MM.1S (cell line): Measurements from ENCODE around the gene ADD2.

Experiments used
- DNase-seq: peaks from one replicate; pipeline ENCODE4 v3.0.0-alpha.2; 2015
- H2AFZ ChIP-seq: fragments of 300-600 bp; sonication (generic); 2 replicates; pipeline ENCODE4 v1.6.0; 2016; ENCODE audit warnings: antibody characterized with exemption, low read length
- H3F3A ChIP-seq: fragments of 300-600 bp; sonication (generic); 2 replicates; pipeline ENCODE4 v1.6.1; 2016; ENCODE audit warnings: mild to moderate bottlenecking, antibody characterized with exemption, low read length, moderate library complexity, mixed read lengths; ENCODE audit not compliant: insufficient read depth
- H3K27ac ChIP-seq: fragments of 300-600 bp; sonication (generic); 2 replicates; pipeline ENCODE4 v1.5.1; 2016; ENCODE audit warnings: mild to moderate bottlenecking, low read length
- H3K27me3 ChIP-seq: fragments of 300-600 bp; sonication (generic); replicated peaks from 2 replicates; pipeline ENCODE4 v1.6.0; 2016; ENCODE audit warnings: low read length; ENCODE audit not compliant: insufficient read depth
- H3K36me3 ChIP-seq: fragments of 300-600 bp; sonication (generic); replicated peaks from 2 replicates; pipeline ENCODE4 v1.6.1; 2016; ENCODE audit warnings: mild to moderate bottlenecking, low read length, mixed read lengths; ENCODE audit not compliant: insufficient read depth
- H3K4me1 ChIP-seq: fragments of 300-600 bp; sonication (generic); 2 replicates; pipeline ENCODE4 v1.6.1; 2016; ENCODE audit warnings: low read length, mixed read lengths
- H3K4me2 ChIP-seq: fragments of 300-600 bp; sonication (generic); 2 replicates; pipeline ENCODE4 v1.6.0; 2016; ENCODE audit warnings: low read depth, low read length
- H3K4me3 ChIP-seq: fragments of 300-600 bp; sonication (generic); 2 replicates; pipeline ENCODE4 v1.5.1; 2016; ENCODE audit warnings: low read length, mixed read lengths
- H3K79me2 ChIP-seq: fragments of 300-600 bp; sonication (generic); 2 replicates; pipeline ENCODE4 v1.6.1; 2016; ENCODE audit warnings: mixed run types, low read length, mixed read lengths
- H3K9ac ChIP-seq: fragments of 300-600 bp; sonication (generic); 2 replicates; pipeline ENCODE4 v1.6.1; 2016; ENCODE audit warnings: low read length, mixed read lengths
- H3K9me2 ChIP-seq: fragments of 300-600 bp; sonication (generic); replicated peaks from 2 replicates; pipeline ENCODE4 v1.6.1; 2016; ENCODE audit warnings: mild to moderate bottlenecking, low read length, mixed read lengths; ENCODE audit not compliant: insufficient read depth
- H3K9me3 ChIP-seq: fragments of 300-600 bp; sonication (generic); replicated peaks from 2 replicates; pipeline ENCODE4 v1.6.1; 2016; ENCODE audit warnings: mild to moderate bottlenecking, low read length, mixed read lengths; ENCODE audit not compliant: insufficient read depth
- H4K20me1 ChIP-seq: fragments of 300-600 bp; sonication (generic); 2 replicates; pipeline ENCODE4 v1.6.1; 2016; ENCODE audit warnings: mild to moderate bottlenecking, low read length, moderate library complexity, mixed read lengths; ENCODE audit not compliant: insufficient read depth
- CTCF ChIP-seq: fragments of 300-600 bp; sonication (generic); IDR thresholded peaks from 2 replicates; pipeline ENCODE4 v1.5.1; 2016; ENCODE audit warnings: antibody characterized with exemption, low read length, mixed read lengths
- EZH2 ChIP-seq: fragments of 300-600 bp; sonication (generic); optimal IDR thresholded peaks from 2 replicates; pipeline ENCODE3; 2017; ENCODE audit warnings: low read depth, mild to moderate bottlenecking, antibody characterized with exemption, low read length, mixed read lengths
- EZH2phosphoT487 ChIP-seq: fragments of 300-600 bp; sonication (generic); IDR thresholded peaks from 2 replicates; pipeline ENCODE4 v1.6.1; 2018; ENCODE audit warnings: antibody characterized with exemption, low read length

The ADD2 gene

GRCh38 chr2:70789304-70790135 is 21.5 kb upstream of the ADD2 start:
- no peak overlapping the region for H3K9ac ChIP-seq
- H3K4me1 ChIP-seq: no peaks in the 10 kb centered on the region
- no peaks in the 10 kb centered on the region for H3K79me2 ChIP-seq
- no peak overlapping the region for H3K4me3 ChIP-seq
- DNase-seq: peak; percentile 59
- no peaks in the 10 kb centered on the region for H4K20me1 ChIP-seq
- no peak overlapping the region for H3K27ac ChIP-seq
- H3K9me3 ChIP-seq: no peaks in the 10 kb centered on the region
- no peaks in the 10 kb centered on the region for H3K9me2 ChIP-seq
- TF ChIP-seq CTCF (peak; percentile 69), EZH2 (no peak), EZH2phosphoT487 (no peak)
- no peaks in the 10 kb centered on the region for H3K36me3 ChIP-seq
- H2AFZ ChIP-seq: peak overlapping the region; percentile 43
- H3F3A ChIP-seq: no peaks in the 10 kb centered on the region
- no peaks in the 10 kb centered on the region for H3K27me3 ChIP-seq
- peak overlapping the region; percentile 58; the same call in 1 of the 2 replicates for H3K4me2 ChIP-seq

DNA sequence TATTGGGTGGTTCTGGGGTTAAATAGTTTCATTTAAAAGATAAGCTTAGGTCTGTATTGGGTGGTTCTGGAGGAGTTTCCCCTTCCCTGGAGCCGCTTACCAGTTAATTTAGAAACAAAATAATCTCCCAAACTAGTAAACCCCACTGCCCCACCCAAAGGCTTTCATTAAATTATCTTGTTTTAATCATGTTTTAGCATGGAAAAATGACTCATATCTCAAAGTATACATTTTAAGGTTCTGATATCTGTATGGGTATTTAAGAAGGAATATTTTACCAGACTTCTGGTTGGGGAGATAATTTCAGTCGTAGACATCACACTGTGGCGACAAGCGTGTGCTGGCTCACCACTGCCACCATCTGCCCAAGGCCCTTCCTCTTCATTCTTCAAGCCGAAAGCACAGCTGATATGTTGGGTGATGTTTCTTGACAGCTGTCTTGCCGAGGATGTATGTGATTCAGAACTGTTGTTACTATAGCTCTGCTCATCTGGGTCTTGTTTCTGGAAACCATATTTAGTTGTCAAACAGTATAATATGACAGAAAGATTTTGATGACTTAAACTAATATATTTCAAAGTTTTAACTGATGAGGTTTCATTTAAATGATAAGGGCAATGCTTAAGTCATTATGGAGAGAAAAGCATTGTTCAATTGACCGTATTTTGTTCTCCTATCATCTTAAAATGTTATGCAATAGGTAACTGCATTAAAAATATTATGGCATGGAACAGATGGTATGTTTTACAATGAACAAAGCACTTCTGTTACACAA is 17.3 kb upstream of the ADD2 start:
- H3K9ac ChIP-seq: no peak overlapping the region
- H4K20me1 ChIP-seq: no peaks in the 10 kb centered on the region
- H3K4me2 ChIP-seq: no peak overlapping the region
- H3K27me3 ChIP-seq: no peaks in the 10 kb centered on the region
- no peaks in the 10 kb centered on the region for H3K9me2 ChIP-seq
- H3K36me3 ChIP-seq: no peaks in the 10 kb centered on the region
- no peak overlapping the region for H3K4me3 ChIP-seq
- H2AFZ ChIP-seq: no peak overlapping the region
- no peaks in the 10 kb centered on the region for H3K9me3 ChIP-seq
- no peaks in the 10 kb centered on the region for H3F3A ChIP-seq
- DNase-seq: peak; percentile 59
- no peak for TF ChIP-seq EZH2
- TF ChIP-seq EZH2phosphoT487: no peak
- peak; percentile 67 for TF ChIP-seq CTCF
- no peaks in the 10 kb centered on the region for H3K79me2 ChIP-seq
- no peaks in the 10 kb centered on the region for H3K4me1 ChIP-seq
- H3K27ac ChIP-seq: no peak overlapping the region

GRCh38 chr2:70784320-70784719 is 16.3 kb upstream of the ADD2 start:
- no peaks in the 10 kb centered on the region for H3K9me3 ChIP-seq
- H3F3A ChIP-seq: no peaks in the 10 kb centered on the region
- no peak for TF ChIP-seq CTCF
- no peak for TF ChIP-seq EZH2phosphoT487
- no peak for TF ChIP-seq EZH2
- no peak overlapping the region for H2AFZ ChIP-seq
- no peak overlapping the region for H3K9ac ChIP-seq
- no peaks in the 10 kb centered on the region for H3K79me2 ChIP-seq
- no peaks in the 10 kb centered on the region for H3K36me3 ChIP-seq
- no peak overlapping the region for H3K4me3 ChIP-seq
- no peaks in the 10 kb centered on the region for H4K20me1 ChIP-seq
- no peak overlapping the region for H3K4me2 ChIP-seq
- no peaks in the 10 kb centered on the region for H3K4me1 ChIP-seq
- no peaks in the 10 kb centered on the region for H3K9me2 ChIP-seq
- no peak overlapping the region for H3K27ac ChIP-seq
- H3K27me3 ChIP-seq: no peaks in the 10 kb centered on the region
- no peak for DNase-seq
